ENCODE measurements around the gene ZC3H12D. TPM values are rescaled to one million over a fixed set of nuclear protein-coding genes. Genes with fewer than 3 reads are reported as not detected.
A peak's percentile ranks its signal among the peaks of the same experiment; 100 is the strongest.

Gene ZC3H12D
- total and polyA plus RNA-seq, 2 experiments from 2014 or later: 0.07 TPM; not detected in 1

- TF ChIP-seq ZNF331 (CRISPR knock-in tag; IDR thresholded peaks at IDR 0.05; ENCODE audit: low read depth) (no peak), ZNF114 (CRISPR knock-in tag; IDR thresholded peaks at IDR 0.05) (no peak), EZH2 (IDR thresholded peaks at IDR 0.05; ENCODE audit: low read depth, unreplicated experiment) (no peak), STAT1 (IDR thresholded peaks at IDR 0.05; ENCODE audit: unreplicated experiment) (no peak), ETS1 (IDR thresholded peaks at IDR 0.05) (no peak), JUNB (IDR thresholded peaks at IDR 0.05; ENCODE audit: unreplicated experiment) (no peak)
These were observed 34.0 kb downstream of the ZC3H12D start (continued) for GRCh38 chr6:149450679-149451375.

- Histone ChIP-seq H3K36me3 (ENCODE audit: insufficient read depth) (no peaks in the 10 kb centered on the region), H3K4me3 (peak overlapping the region; percentile 63), H3K27me3 (ENCODE audit: insufficient read depth) (peaks cover 45% of the 10 kb centered on the region), H3K79me2 (replicated peaks; ENCODE audit: insufficient read depth) (no peaks in the 10 kb centered on the region), H3K4me1 (ENCODE audit: insufficient read depth) (no peaks in the 10 kb centered on the region), H3F3A (replicated peaks; ENCODE audit: low read depth) (no peaks in the 10 kb centered on the region), H3K9me2 (ENCODE audit: insufficient read depth) (no peaks in the 10 kb centered on the region), H3K27ac (ENCODE audit: low read depth) (no peak overlapping the region), H2AFZ (peak overlapping the region; percentile 97), H4K20me1 (replicated peaks; ENCODE audit: insufficient read depth) (no peaks in the 10 kb centered on the region), H3K4me2 (peak overlapping the region; percentile 89)
- no peaks in the 10 kb centered on the region for H3K9me3 Mint-ChIP-seq
- H3K27ac Mint-ChIP-seq: no peak overlapping the region
- DNase-seq (ENCODE audit: low spot score): no peak
- H3K4me1 Mint-ChIP-seq: no peaks in the 10 kb centered on the region; the same call in 2 of the 3 replicates
- no peaks in the 10 kb centered on the region for H3K36me3 Mint-ChIP-seq (ENCODE audit: low read depth)
- H3K27me3 Mint-ChIP-seq (ENCODE audit: insufficient read depth, low read depth, poor library complexity): peaks cover 26% of the 10 kb centered on the region
- H3K4me3 Mint-ChIP-seq: peak overlapping the region; percentile 74
- no peak for ATAC-seq
- no peak for TF ChIP-seq NANOG (IDR thresholded peaks at IDR 0.05; ENCODE audit: borderline replicate concordance)
- TF ChIP-seq EZH2phosphoT487 (IDR thresholded peaks at IDR 0.05; ENCODE audit: unreplicated experiment): no peak
- TF ChIP-seq ZNF331 (CRISPR knock-in tag; IDR thresholded peaks at IDR 0.05; ENCODE audit: low read depth): no peak
- no peak for TF ChIP-seq POLR2AphosphoS5 (IDR thresholded peaks at IDR 0.05; ENCODE audit: low read depth)
- no peak for TF ChIP-seq REST (IDR thresholded peaks at IDR 0.05; ENCODE audit: unreplicated experiment)
- TF ChIP-seq ZNF462 (CRISPR knock-in tag; IDR thresholded peaks at IDR 0.05): no peak
- no peak for TF ChIP-seq EZH2 (IDR thresholded peaks at IDR 0.05; ENCODE audit: low read depth, unreplicated experiment)
These were observed 34.8 kb downstream of the ZC3H12D start for GRCh38 chr6:149449831-149450678.
